Measurements from ENCODE around the gene ADGRA1.

DNA sequence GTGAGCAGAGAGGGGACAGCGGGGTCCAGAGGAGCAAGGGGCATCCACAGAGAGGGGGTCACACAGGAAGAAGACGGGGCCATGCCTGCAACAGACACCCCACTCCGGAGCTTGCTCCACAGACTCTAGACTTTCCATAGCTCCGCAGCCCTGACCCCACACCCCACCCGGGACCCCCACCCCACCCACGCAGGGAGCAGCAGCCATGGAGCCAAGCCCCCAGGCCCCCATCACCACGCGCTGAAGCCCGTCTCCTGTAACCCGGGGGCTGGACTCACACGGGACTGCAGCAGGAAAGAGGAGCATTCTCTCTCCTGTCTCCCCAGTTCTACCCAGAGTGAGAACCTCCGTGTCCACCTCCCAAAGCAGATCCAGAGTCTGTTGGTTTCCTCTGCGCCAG lies 38.8 kb upstream of the ADGRA1 start:
- TF ChIP-seq, protein P1, sequence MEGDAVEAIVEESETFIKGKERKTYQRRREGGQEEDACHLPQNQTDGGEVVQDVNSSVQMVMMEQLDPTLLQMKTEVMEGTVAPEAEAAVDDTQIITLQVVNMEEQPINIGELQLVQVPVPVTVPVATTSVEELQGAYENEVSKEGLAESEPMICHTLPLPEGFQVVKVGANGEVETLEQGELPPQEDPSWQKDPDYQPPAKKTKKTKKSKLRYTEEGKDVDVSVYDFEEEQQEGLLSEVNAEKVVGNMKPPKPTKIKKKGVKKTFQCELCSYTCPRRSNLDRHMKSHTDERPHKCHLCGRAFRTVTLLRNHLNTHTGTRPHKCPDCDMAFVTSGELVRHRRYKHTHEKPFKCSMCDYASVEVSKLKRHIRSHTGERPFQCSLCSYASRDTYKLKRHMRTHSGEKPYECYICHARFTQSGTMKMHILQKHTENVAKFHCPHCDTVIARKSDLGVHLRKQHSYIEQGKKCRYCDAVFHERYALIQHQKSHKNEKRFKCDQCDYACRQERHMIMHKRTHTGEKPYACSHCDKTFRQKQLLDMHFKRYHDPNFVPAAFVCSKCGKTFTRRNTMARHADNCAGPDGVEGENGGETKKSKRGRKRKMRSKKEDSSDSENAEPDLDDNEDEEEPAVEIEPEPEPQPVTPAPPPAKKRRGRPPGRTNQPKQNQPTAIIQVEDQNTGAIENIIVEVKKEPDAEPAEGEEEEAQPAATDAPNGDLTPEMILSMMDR (conservative IDR thresholded peaks at IDR 0.05; ENCODE audit: low read length): no peak
- no peak for TF ChIP-seq EZH2phosphoT487 (IDR thresholded peaks at IDR 0.05; ENCODE audit: borderline replicate concordance)
